H1 (cell line): ENCODE data around the gene SPRR4. TPM values are rescaled to one million over a fixed set of nuclear protein-coding genes. Genes with fewer than 3 reads are reported as not detected.

Experiments
- ASH2L ChIP-seq: fragments of 200-600, 300-600 bp; sonication (generic); IDR thresholded peaks from one replicate; pipeline ENCODE4 v1.7.1; 2017; ENCODE audit warnings: low read length
- CHD1 ChIP-seq: IDR thresholded peaks from 2 replicates; pipeline ENCODE4 v1.6.1; 2012; ENCODE audit warnings: low read depth, low read length, improper control_type of control experiment
- CREB1 ChIP-seq: IDR thresholded peaks from 2 replicates; pipeline ENCODE4 v1.6.1; 2012; ENCODE audit warnings: inconsistent platforms
- polyA plus RNA-seq, 7 experiments: library from polyadenylated mRNA; depleted of rRNA in 3 of 7; stranded (reverse) in 5 of 7; unstranded in 2 of 7; fragments of >200 nt in 5 of 7; fragments of 200-250 nt in 2 of 7; gene quantifications; 1 replicate in 5 of 7; 2 replicates in 1 of 7; 4 replicates in 1 of 7; pipeline versions ENCODE4 v1.2.1 to v1.2.3, GENCODE V29; 2011 to 2013; ENCODE audit warnings: missing spikeins in 2 of 7, mixed read lengths in 2 of 7
- total RNA-seq: library from RNA; stranded (reverse); fragmentation: NEBNext Ultra II Directional; extraction: Animal tissue kit (Norgen Biotek cat#: 25700); gene quantifications from 2 replicates; pipeline ENCODE4 v1.2.1, GENCODE V29; 2021

Gene SPRR4
- total and polyA plus RNA-seq, 2 of the 8 experiments (the other 6 are each of a cell fraction or from before 2014, with no cell fraction given) = not detected

DNA sequence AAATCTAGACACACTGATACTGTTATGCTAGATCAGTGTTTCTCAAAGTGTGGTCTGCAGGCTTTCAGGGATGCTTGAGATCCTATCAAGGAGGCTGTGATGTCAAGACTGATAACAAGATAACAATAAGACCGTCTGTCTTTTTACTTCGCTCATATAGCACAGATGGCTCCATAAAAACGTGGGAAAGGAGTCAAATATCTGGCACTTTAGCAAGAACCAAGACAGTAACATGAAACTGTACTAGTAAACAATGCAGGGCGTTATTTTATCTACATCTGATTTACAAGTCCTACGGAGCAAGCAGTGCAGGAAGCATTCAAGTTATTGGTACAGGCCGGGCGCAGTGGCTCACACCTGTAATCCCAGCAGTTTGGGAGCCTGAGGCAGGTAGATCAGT is 27.5 kb downstream of the SPRR4 start (continued):
- no peak for TF ChIP-seq CREB1
- no peak for TF ChIP-seq CHD1
- TF ChIP-seq ASH2L = no peak
